ENCODE data around the gene GNB1L. TPM values are rescaled to one million over a fixed set of nuclear protein-coding genes. Genes with fewer than 3 reads are reported as not detected.

GNB1L gene
- total RNA-seq, 1 experiment from 2014 or later: 12.2 TPM

- Histone ChIP-seq H3K27ac (ENCODE audit: low read length) (peak overlapping the region; percentile 26; the same call in 1 of the 2 replicates), H3K9me3 (ENCODE audit: control insufficient read depth, insufficient read depth, low read depth, low read length) (no peaks in the 10 kb centered on the region), H3K36me3 (ENCODE audit: control insufficient read depth, insufficient read depth, low read length) (no peaks in the 10 kb centered on the region), H3K27me3 (ENCODE audit: control insufficient read depth, insufficient read depth, low read length) (no peaks in the 10 kb centered on the region), H3K4me1 (ENCODE audit: control insufficient read depth, insufficient read depth, low read length) (peaks cover under 1% of the 10 kb centered on the region), H3K4me3 (ENCODE audit: low read depth in 2 of 2, low read length in 2 of 2) (no peak overlapping the region)
- TF ChIP-seq REST (IDR thresholded peaks at IDR 0.05; ENCODE audit: insufficient read depth in 1 of 2, low read depth in 2 of 2, low read length in 1 of 2) (no peak), CTCF (IDR thresholded peaks at IDR 0.05) (no peak), POLR2AphosphoS5 (IDR thresholded peaks at IDR 0.05; ENCODE audit: low read depth, low read length) (no peak), SIN3A (IDR thresholded peaks at IDR 0.05; ENCODE audit: borderline replicate concordance, insufficient read depth, low read depth, low read length) (no peak), TCF7L2 (IDR thresholded peaks at IDR 0.05; ENCODE audit: low read depth, low read length) (no peak)
- CTCF ChIA-PET: interaction anchor here (0.6 kb wide), 1 partner anchor 36 kb away, joined by 3 read pairs; no protein-coding TSS in a partner anchor
- in situ Hi-C loops (cut with HindIII; ENCODE audit: low pct_unique_long_range_greater_than_20kb, low sequenced_read_pairs) (no loop called here), intact Hi-C loops (cut with micrococcal nuclease; ENCODE audit: unreplicated experiment) (no loop called here)
- ATAC-seq (no peak), DNase-seq (ENCODE audit: low read depth, low spot score) (no peak)
- POLR2A ChIA-PET: no interaction called here
- BruUV-seq (replicated peaks): no TSS peak
These were observed 12.9 kb upstream of the GNB1L start for GRCh38 chr22:19867617-19868016.

- POLR2A ChIA-PET: no interaction called here
- CTCF ChIA-PET: interaction anchor here (0.8 kb wide), 1 partner anchor 10 kb away, joined by 3 read pairs; no protein-coding TSS in a partner anchor
- no TSS peak for BruUV-seq (replicated peaks)
These were observed 12.0 kb upstream of the GNB1L start for GRCh38 chr22:19866665-19867009.

More at GRCh38 chr22:19866665-19867009, 12.0 kb upstream of the GNB1L start:
- DNase-seq (ENCODE audit: low read depth, low spot score): no peak
- TF ChIP-seq SIN3A (IDR thresholded peaks at IDR 0.05; ENCODE audit: borderline replicate concordance, insufficient read depth, low read depth, low read length) (no peak), CTCF (IDR thresholded peaks at IDR 0.05) (no peak), REST (IDR thresholded peaks at IDR 0.05; ENCODE audit: insufficient read depth in 1 of 2, low read depth in 2 of 2, low read length in 1 of 2) (no peak), POLR2AphosphoS5 (IDR thresholded peaks at IDR 0.05; ENCODE audit: low read depth, low read length) (no peak), TCF7L2 (IDR thresholded peaks at IDR 0.05; ENCODE audit: low read depth, low read length) (no peak)
- Histone ChIP-seq H3K4me1 (ENCODE audit: control insufficient read depth, insufficient read depth, low read length) (no peaks in the 10 kb centered on the region; the same call in 1 of the 2 replicates), H3K36me3 (ENCODE audit: control insufficient read depth, insufficient read depth, low read length) (no peaks in the 10 kb centered on the region), H3K9me3 (ENCODE audit: control insufficient read depth, insufficient read depth, low read depth, low read length) (no peaks in the 10 kb centered on the region), H3K4me3 (ENCODE audit: low read depth in 2 of 2, low read length in 2 of 2) (no peak overlapping the region), H3K27me3 (ENCODE audit: control insufficient read depth, insufficient read depth, low read length) (no peaks in the 10 kb centered on the region), H3K27ac (ENCODE audit: low read length) (no peak overlapping the region)
- intact Hi-C loops (cut with micrococcal nuclease; ENCODE audit: unreplicated experiment) (no loop called here), in situ Hi-C loops (cut with HindIII; ENCODE audit: low pct_unique_long_range_greater_than_20kb, low sequenced_read_pairs) (no loop called here)
- no peak for ATAC-seq

All from Panc1 (cell line).